Uterus (tissue), 4 donors: ENCODE measurements around the gene SMTNL1. TPM values are rescaled to one million over a fixed set of nuclear protein-coding genes. Genes with fewer than 3 reads are reported as not detected.

Experiments
- DNase-seq, 2 donors: peaks; one replicate each; pipeline ENCODE4 v3.0.0-alpha.2; 2019 to 2020
- H3K27ac ChIP-seq, 2 donors: fragments of 200-600 bp; sonication (generic); 1 replicate in 1 of 2; 2 replicates in 1 of 2; pipeline ENCODE4 v1.5.1; 2016 to 2018
- H3K27me3 ChIP-seq, 2 donors: fragments of 200-600 bp; sonication (generic); one replicate each; pipeline ENCODE4 v1.5.1; 2018 to 2019; ENCODE audit warnings: control low read depth in 1 of 2
- H3K36me3 ChIP-seq, 2 donors: fragments of 200-600 bp; sonication (generic); one replicate each; pipeline ENCODE4 v1.5.1; 2019; ENCODE audit warnings: control low read depth in 1 of 2
- H3K4me1 ChIP-seq, 2 donors: fragments of 200-600 bp; sonication (generic); one replicate each; pipeline ENCODE4 v1.5.1; 2018 to 2019; ENCODE audit warnings: control low read depth in 1 of 2
- H3K4me3 ChIP-seq, 2 donors: fragments of 200-600 bp; sonication (generic); 1 replicate in 1 of 2; 2 replicates in 1 of 2; pipeline ENCODE4 v1.5.1; 2018 to 2019; ENCODE audit warnings: mild to moderate bottlenecking in 1 of 2
- H3K9me3 ChIP-seq, 2 donors: fragments of 200-600 bp; sonication (generic); one replicate each; pipeline ENCODE4 v1.5.1; 2019; ENCODE audit warnings: control low read depth in 1 of 2
- POLR2A ChIP-seq, 2 donors: fragments of 450-650 bp; IDR thresholded peaks; one replicate each; pipeline ENCODE4 v1.6.1; 2016; ENCODE audit warnings: antibody characterized with exemption in 2 of 2, mild to moderate bottlenecking in 1 of 2, moderate library complexity in 1 of 2
- intact Hi-C: fragments of 100-400 bp; cut with DNase I; formaldehyde crosslinking; loops from one replicate; pipeline ENCODE4 v1.15.1; 2023; ENCODE audit warnings: low total_unique reads
- total RNA-seq, 4 donors: library from RNA; depleted of rRNA in 3 of 4; stranded (reverse); fragments of >200 nt in 3 of 4; gene quantifications; one replicate each; pipeline versions ENCODE4 v1.1.0 to v1.2.4, GENCODE V29; 2014 to 2023
- TF ChIP-seq, protein P1 (sequence below), 4 experiments: fragments of 200-600 bp in 2 of 4; fragments of 450-650 bp in 2 of 4; sonication (generic) in 2 of 4; IDR thresholded peaks; one replicate each; pipeline ENCODE4 v1.5.1; 2016 to 2019; ENCODE audit warnings: antibody characterized with exemption in 4 of 4, mild to moderate bottlenecking in 2 of 4, moderate library complexity in 1 of 4
- donor health status: DM: yes; HTN: yes; CAD: no.

SMTNL1 gene, protein sequence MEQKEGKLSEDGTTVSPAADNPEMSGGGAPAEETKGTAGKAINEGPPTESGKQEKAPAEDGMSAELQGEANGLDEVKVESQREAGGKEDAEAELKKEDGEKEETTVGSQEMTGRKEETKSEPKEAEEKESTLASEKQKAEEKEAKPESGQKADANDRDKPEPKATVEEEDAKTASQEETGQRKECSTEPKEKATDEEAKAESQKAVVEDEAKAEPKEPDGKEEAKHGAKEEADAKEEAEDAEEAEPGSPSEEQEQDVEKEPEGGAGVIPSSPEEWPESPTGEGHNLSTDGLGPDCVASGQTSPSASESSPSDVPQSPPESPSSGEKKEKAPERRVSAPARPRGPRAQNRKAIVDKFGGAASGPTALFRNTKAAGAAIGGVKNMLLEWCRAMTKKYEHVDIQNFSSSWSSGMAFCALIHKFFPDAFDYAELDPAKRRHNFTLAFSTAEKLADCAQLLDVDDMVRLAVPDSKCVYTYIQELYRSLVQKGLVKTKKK
- total RNA-seq, result not detected

DNA sequence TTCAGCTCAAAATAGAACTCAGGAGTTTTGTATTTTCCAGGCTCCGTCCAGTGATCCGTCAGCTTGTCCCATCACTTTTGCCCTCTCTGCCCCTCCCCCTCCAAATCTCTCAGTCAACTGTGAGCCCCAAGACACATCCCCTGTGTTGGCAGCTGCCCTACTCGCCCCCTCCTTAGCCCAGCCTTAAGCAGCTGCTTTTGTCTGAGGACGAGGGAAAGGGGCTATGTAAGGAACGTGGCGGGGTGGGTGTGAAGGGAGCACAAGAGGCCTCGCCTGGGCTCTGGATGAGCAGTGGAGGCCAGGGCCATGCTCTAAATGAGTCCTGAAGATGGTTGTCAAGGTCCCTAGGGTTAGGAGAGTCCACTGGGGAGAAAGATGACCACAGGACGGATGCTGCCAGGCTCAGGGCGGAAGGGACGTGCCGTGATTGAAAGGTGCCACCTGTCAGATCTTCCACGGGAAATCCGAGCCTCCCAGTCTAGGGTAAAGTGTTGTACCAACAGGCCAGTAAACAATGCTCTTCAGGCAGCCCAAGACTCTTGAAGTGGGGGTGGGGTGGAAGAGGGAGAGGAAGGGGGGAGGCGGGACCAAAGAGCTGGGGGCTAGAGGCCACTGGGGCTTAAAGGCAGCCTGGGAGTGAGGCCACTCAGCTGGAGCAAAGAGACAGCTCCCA is at the start of gene SMTNL1:
SMTNL1 (plus strand) TSS at position 649 of the 673 bp plus-strand sequence. CDS start 5,048 bp downstream, outside the sequence.
- Histone ChIP-seq H3K27ac (no peak within 1 kb of the TSS), H3K27me3 (no peaks in the 10 kb centered on the region), H3K36me3 (no peaks in the 10 kb centered on the region), H3K9me3 (no peaks in the 10 kb centered on the region), H3K4me1 (no peaks in the 10 kb centered on the region), H3K4me3 (no peak within 1 kb of the TSS)
- no peak for DNase-seq
- intact Hi-C loops, result no loop called here
- TF ChIP-seq, protein P1, sequence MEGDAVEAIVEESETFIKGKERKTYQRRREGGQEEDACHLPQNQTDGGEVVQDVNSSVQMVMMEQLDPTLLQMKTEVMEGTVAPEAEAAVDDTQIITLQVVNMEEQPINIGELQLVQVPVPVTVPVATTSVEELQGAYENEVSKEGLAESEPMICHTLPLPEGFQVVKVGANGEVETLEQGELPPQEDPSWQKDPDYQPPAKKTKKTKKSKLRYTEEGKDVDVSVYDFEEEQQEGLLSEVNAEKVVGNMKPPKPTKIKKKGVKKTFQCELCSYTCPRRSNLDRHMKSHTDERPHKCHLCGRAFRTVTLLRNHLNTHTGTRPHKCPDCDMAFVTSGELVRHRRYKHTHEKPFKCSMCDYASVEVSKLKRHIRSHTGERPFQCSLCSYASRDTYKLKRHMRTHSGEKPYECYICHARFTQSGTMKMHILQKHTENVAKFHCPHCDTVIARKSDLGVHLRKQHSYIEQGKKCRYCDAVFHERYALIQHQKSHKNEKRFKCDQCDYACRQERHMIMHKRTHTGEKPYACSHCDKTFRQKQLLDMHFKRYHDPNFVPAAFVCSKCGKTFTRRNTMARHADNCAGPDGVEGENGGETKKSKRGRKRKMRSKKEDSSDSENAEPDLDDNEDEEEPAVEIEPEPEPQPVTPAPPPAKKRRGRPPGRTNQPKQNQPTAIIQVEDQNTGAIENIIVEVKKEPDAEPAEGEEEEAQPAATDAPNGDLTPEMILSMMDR (IDR thresholded peaks at IDR 0.05), result no peak
- TF ChIP-seq POLR2A (IDR thresholded peaks at IDR 0.05), result no peak

DNA sequence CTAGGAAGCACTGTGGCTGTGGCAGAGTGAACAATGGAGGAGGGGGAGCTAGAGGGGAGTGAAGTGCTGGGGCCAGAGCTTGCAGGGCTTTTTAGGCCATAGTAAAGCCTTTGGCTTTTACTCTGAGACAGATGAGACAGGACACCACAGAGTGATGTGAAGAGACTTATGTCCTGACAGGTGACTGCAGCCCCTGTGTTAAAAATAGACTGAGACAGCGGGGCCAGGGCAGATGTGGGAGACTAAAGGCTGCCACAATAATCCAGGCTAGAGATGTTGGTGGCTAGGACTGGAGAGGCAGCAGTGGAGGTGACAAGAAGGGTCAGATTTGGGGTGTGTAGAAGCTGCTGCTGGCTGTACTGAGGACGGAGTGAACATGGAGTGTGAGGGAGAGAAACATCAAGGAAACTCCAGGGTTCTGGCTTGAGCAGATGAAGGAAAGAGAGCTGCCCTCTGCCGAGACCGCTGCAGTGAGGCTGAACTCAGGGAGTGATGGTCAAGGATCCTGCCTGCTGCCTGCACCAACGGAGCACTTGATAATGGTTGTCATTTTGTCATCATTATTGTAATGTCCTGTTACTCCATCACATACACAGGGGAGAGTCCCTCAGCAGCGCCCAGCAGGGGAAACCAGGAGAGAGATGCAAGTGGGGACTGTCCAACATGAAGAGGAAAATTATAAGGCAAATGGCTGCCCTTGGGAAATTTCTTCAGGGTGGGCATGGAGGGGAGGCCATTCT is 49.3 kb upstream of the SMTNL1 start:
- Histone ChIP-seq H3K27ac (no peak overlapping the region), H3K4me3 (no peak overlapping the region), H3K27me3 (no peaks in the 10 kb centered on the region), H3K9me3 (no peaks in the 10 kb centered on the region), H3K36me3 (no peaks in the 10 kb centered on the region), H3K4me1 (peaks cover 0 to 3% of the 10 kb centered on the region in 2 donors)
- DNase-seq, result no peak
- intact Hi-C loops, result loop anchor here (2.0 kb wide), 1 partner anchor 37 kb away; no protein-coding TSS in a partner anchor
- TF ChIP-seq, protein P1 (IDR thresholded peaks at IDR 0.05), result no peak
- TF ChIP-seq POLR2A (IDR thresholded peaks at IDR 0.05), result no peak

DNA sequence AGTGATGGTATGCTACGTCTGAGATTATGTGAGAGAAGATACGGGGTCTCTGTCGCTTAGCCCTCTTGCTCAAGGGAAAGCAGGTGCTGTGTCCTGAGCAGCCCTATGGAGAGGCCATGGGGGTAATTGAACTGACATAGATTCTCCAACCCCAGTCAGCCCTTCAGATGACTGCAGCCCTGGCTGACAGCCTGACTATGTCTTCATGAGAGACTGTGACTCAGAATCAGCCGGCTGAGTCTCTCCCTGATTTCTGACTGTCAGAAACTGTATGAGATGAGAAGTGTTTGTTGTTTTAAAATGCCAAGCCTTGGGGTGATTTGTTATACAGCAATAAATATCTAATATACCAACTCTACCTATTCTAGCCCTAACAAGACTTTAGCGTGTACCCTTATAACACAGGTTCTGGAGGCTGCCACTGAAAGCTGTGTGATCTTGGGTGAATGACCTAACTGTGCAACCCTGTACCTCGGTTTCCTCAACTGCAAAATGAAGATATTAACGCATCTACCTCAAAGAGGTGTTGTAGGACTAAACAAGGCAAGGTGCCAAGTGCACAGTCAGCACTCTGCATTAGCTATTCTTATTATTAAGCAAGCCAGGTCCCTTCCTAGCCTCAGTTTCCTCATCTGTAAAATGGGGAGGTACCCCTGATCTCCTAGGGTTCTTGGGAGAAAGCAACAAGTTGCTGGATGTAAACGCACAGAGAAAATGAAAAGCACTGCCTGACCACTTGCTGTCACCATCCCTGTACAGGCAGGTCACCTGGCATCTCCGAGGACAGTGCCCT is 46.7 kb upstream of the SMTNL1 start:
- no peaks in the 10 kb centered on the region for H3K36me3 ChIP-seq
- TF ChIP-seq POLR2A (IDR thresholded peaks at IDR 0.05), result no peak

DNA sequence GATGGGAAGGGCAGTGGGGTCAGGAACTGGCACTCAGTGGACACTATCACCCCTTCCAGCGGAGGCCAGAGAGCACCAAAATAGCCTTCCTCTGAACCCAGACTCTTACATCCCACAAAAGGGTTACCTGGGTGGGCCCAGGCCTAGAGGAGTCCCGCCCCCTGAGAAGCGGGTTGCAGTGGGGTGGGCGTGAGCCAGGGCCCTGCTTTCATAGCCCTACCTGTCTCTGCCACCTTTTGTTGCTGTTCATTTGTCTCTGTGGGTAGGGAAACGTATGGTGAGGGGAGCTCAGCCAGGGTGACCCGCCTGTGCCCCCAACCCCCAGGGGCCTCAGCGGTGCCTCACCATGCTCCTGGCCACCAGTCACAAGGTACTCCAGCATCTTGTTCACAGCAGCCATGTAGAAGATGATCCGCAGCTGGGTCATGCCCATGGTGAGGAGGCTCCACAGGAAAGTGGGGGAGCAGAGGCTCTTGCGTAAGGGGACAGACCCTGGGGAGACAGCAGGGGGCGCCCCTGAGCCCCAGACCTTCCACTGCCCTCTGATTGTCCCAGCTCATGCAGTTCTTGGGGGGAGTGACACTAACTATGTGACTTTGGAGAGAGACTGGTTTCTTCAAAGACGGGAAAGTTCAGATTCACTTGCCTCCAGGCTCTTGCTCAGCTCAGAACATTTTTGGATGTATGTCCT is 45.9 kb upstream of the SMTNL1 start:
- TF ChIP-seq, protein P1 (IDR thresholded peaks at IDR 0.05), result peak in 3 of 4 experiments; percentile 19 to 43 (median 21)
- no peak for TF ChIP-seq POLR2A (IDR thresholded peaks at IDR 0.05)
- no peaks in the 10 kb centered on the region for H3K36me3 ChIP-seq
- intact Hi-C loops, result no loop called here

More for the DNA sequence above, 46.7 kb upstream of the SMTNL1 start:
- H3K4me3 ChIP-seq, result no peak overlapping the region
- no peak for DNase-seq
- no peaks in the 10 kb centered on the region for H3K27me3 ChIP-seq
- H3K9me3 ChIP-seq, result no peaks in the 10 kb centered on the region
- no peak overlapping the region for H3K27ac ChIP-seq
- H3K4me1 ChIP-seq, result no peaks in the 10 kb centered on the region
- intact Hi-C loops, result no loop called here

More for the DNA sequence above, 45.9 kb upstream of the SMTNL1 start:
- H3K4me3 ChIP-seq, result no peak overlapping the region
- no peaks in the 10 kb centered on the region for H3K27me3 ChIP-seq
- H3K4me1 ChIP-seq, result no peaks in the 10 kb centered on the region
- H3K9me3 ChIP-seq, result no peaks in the 10 kb centered on the region
- no peak overlapping the region for H3K27ac ChIP-seq
- DNase-seq, result no peak
